DND-41 (cell line): Measurements from ENCODE around the gene AVPI1.

ENCODE experiments used
- CTCF ChIP-seq: IDR thresholded peaks from 2 replicates; pipeline ENCODE4 v1.5.1; 2012; ENCODE audit warnings: borderline replicate concordance, low read length, moderate library complexity, mild to moderate bottlenecking; ENCODE audit not compliant: poor library complexity, severe bottlenecking; ENCODE audit errors: extremely low read depth
- EZH2 ChIP-seq: IDR thresholded peaks from 3 replicates; pipeline ENCODE4 v1.6.1; 2012; ENCODE audit warnings: borderline replicate concordance, low read depth, mild to moderate bottlenecking, moderate library complexity, low read length, inconsistent platforms; ENCODE audit not compliant: severe bottlenecking

GRCh38 chr10:97718178-97718577 lies 31.1 kb upstream of the AVPI1 start:
- TF ChIP-seq CTCF (no peak), EZH2 (no peak)
